Neural progenitor cell (in vitro differentiated cells): Measurements from ENCODE around the gene SNAPIN.

Experiments
- EZH2 ChIP-seq: fragments of 200-600 bp; sonication (generic); IDR thresholded peaks from 2 replicates; pipeline ENCODE4 v1.6.1; 2017; ENCODE audit warnings: antibody characterized with exemption, mild to moderate bottlenecking, moderate library complexity
- TF ChIP-seq, protein P1 (sequence below): fragments of 200-600 bp; sonication (generic); IDR thresholded peaks from 2 replicates; pipeline ENCODE4 v1.5.1; 2017; ENCODE audit warnings: antibody characterized with exemption, mild to moderate bottlenecking

DNA sequence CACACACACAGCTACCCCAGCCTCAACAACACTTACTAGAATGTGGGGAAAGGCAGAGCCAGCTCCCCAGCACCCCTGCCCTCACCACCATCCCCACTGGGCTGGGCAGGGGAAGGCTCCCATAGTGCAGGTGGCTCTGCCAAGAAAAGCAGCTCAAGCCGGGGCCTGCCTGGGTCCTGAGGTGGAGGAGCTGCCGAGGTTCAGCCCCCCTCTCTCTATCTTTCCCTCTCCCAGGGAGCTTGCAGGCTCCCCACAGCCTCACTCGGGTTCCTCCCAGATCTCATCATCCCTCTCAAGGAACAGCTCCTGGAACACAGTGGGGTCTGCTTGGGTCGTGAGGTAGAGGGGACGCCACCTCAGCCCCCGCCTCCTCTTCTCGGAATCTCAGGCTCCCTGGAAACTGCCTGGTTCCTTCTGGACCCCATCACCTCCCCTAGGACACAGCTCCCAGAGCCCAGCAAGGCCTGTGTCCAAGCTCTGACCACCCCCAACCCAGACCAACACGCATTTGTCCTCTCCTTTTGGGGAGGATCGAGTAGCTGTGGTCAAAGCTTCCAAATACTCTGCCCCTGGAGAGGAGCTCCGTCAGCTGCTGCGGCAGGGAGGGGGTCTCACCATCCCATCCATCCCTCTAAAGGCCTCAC, 46.3 kb upstream of the SNAPIN start:
- TF ChIP-seq, protein P1, sequence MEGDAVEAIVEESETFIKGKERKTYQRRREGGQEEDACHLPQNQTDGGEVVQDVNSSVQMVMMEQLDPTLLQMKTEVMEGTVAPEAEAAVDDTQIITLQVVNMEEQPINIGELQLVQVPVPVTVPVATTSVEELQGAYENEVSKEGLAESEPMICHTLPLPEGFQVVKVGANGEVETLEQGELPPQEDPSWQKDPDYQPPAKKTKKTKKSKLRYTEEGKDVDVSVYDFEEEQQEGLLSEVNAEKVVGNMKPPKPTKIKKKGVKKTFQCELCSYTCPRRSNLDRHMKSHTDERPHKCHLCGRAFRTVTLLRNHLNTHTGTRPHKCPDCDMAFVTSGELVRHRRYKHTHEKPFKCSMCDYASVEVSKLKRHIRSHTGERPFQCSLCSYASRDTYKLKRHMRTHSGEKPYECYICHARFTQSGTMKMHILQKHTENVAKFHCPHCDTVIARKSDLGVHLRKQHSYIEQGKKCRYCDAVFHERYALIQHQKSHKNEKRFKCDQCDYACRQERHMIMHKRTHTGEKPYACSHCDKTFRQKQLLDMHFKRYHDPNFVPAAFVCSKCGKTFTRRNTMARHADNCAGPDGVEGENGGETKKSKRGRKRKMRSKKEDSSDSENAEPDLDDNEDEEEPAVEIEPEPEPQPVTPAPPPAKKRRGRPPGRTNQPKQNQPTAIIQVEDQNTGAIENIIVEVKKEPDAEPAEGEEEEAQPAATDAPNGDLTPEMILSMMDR, result no peak
- TF ChIP-seq EZH2, result no peak
